ENCODE results near the gene FBXO11.

FBXO11 gene

GRCh38 chr2:47778698-47779425, 127.4 kb downstream of the FBXO11 start:
- H3K27me3 ChIP-seq = no peaks in the 10 kb centered on the region
- no peaks in the 10 kb centered on the region for H3K9me3 ChIP-seq
- TF ChIP-seq CTCF (IDR thresholded peaks at IDR 0.05) = no peak
- peaks cover 6 to 8% of the 10 kb centered on the region in 2 experiments for H3K4me1 ChIP-seq (ENCODE audit: control insufficient read depth in 1 of 2, insufficient read depth in 1 of 2, low read depth in 1 of 2, low read length in 1 of 2)
- H3K27ac ChIP-seq = no peak overlapping the region
- H3K4me3 ChIP-seq (ENCODE audit: low read depth in 1 of 2, low read length in 1 of 2) = no peak overlapping the region
- no peaks in the 10 kb centered on the region for H3K36me3 ChIP-seq

GRCh38 chr2:47777277-47777937, 128.9 kb downstream of the FBXO11 start:
- no peaks in the 10 kb centered on the region for H3K9me3 ChIP-seq
- no peak overlapping the region for H3K4me3 ChIP-seq (ENCODE audit: low read depth in 1 of 2, low read length in 1 of 2)
- H3K36me3 ChIP-seq = no peaks in the 10 kb centered on the region
- no peak for TF ChIP-seq CTCF (IDR thresholded peaks at IDR 0.05)
- no peaks in the 10 kb centered on the region for H3K27me3 ChIP-seq
- H3K4me1 ChIP-seq (ENCODE audit: control insufficient read depth in 1 of 2, insufficient read depth in 1 of 2, low read depth in 1 of 2, low read length in 1 of 2) = peaks cover 4% of the 10 kb centered on the region in 2 experiments
- no peak overlapping the region for H3K27ac ChIP-seq

GRCh38 chr2:47774567-47774966, 131.7 kb downstream of the FBXO11 start:
- Histone ChIP-seq H3K4me3 (ENCODE audit: low read depth in 1 of 2, low read length in 1 of 2) (no peak overlapping the region), H3K9me3 (no peaks in the 10 kb centered on the region), H3K4me1 (ENCODE audit: control insufficient read depth in 1 of 2, insufficient read depth in 1 of 2, low read depth in 1 of 2, low read length in 1 of 2) (no peaks in the 10 kb centered on the region), H3K27me3 (no peaks in the 10 kb centered on the region), H3K27ac (no peak overlapping the region), H3K36me3 (no peaks in the 10 kb centered on the region)
- no peak for TF ChIP-seq CTCF (IDR thresholded peaks at IDR 0.05)

- H3K4me1 ChIP-seq (ENCODE audit: control insufficient read depth in 1 of 2, insufficient read depth in 1 of 2, low read depth in 1 of 2, low read length in 1 of 2) = peaks cover 0 to 5% of the 10 kb centered on the region in 2 experiments
- no peak overlapping the region for H3K27ac ChIP-seq
- no peaks in the 10 kb centered on the region for H3K9me3 ChIP-seq
- H3K27me3 ChIP-seq = peaks cover 4% of the 10 kb centered on the region
- H3K4me3 ChIP-seq (ENCODE audit: low read depth in 1 of 2, low read length in 1 of 2) = no peak overlapping the region
- no peaks in the 10 kb centered on the region for H3K36me3 ChIP-seq
- TF ChIP-seq CTCF (IDR thresholded peaks at IDR 0.05) = no peak
Observed at GRCh38 chr2:47772343-47772742, 134.0 kb downstream of the FBXO11 start.

GRCh38 chr2:47771211-47771610, 135.1 kb downstream of the FBXO11 start:
- H3K27me3 ChIP-seq = peaks cover 4% of the 10 kb centered on the region
- no peak for TF ChIP-seq CTCF (IDR thresholded peaks at IDR 0.05)
- H3K4me3 ChIP-seq (ENCODE audit: low read depth in 1 of 2, low read length in 1 of 2) = no peak overlapping the region
- no peak overlapping the region for H3K27ac ChIP-seq
- no peaks in the 10 kb centered on the region for H3K9me3 ChIP-seq
- H3K4me1 ChIP-seq (ENCODE audit: control insufficient read depth in 1 of 2, insufficient read depth in 1 of 2, low read depth in 1 of 2, low read length in 1 of 2) = peaks cover 0 to 5% of the 10 kb centered on the region in 2 experiments
- H3K36me3 ChIP-seq = no peaks in the 10 kb centered on the region

All from neutrophil (primary cell).